DMS 273 (cell line): ENCODE data around the gene ETFA.

Experiments
- DNase-seq: peaks from one replicate; lab custom pipeline; 2025; ENCODE audit not compliant: unreplicated experiment; lab: John Stamatoyannopoulos, UW

ETFA gene

GRCh38 chr15:76179023-76179422 lies 132.2 kb downstream of the ETFA start:
- DNase-seq, result no peak

GRCh38 chr15:76178296-76179000 lies 132.8 kb downstream of the ETFA start:
- no peak for DNase-seq

GRCh38 chr15:76177491-76178040 lies 133.7 kb downstream of the ETFA start:
- no peak for DNase-seq

GRCh38 chr15:76176487-76177085 lies 134.7 kb downstream of the ETFA start:
- no peak for DNase-seq

GRCh38 chr15:76176059-76176458 lies 135.2 kb downstream of the ETFA start:
- DNase-seq, result no peak

GRCh38 chr15:76175442-76175841 lies 135.8 kb downstream of the ETFA start:
- no peak for DNase-seq

- no peak for DNase-seq
Measured at GRCh38 chr15:76174654-76175053, 136.6 kb downstream of the ETFA start.

GRCh38 chr15:76173317-76173834 lies 137.9 kb downstream of the ETFA start:
- no peak for DNase-seq

- DNase-seq, result peak; percentile 72
Measured at GRCh38 chr15:76172782-76173181, 138.5 kb downstream of the ETFA start.

- DNase-seq, result no peak
Measured at GRCh38 chr15:76169911-76170800, 141.1 kb downstream of the ETFA start.

- DNase-seq, result peak; percentile 77
Measured at GRCh38 chr15:76169018-76169417, 142.3 kb downstream of the ETFA start.

- DNase-seq, result peak; percentile 85
Measured at GRCh38 chr15:76168237-76168984, 142.9 kb downstream of the ETFA start.

GRCh38 chr15:76165951-76166350 lies 145.3 kb downstream of the ETFA start:
- no peak for DNase-seq
